Peyer's patch (tissue), 4 donors: ENCODE measurements around the gene TNRC6A.
"Not testable (repeated sequence)": the region's sequence is repeated elsewhere in the genome, so short reads cannot be mapped to it uniquely, and the experiment has no call there.

Experiments used
- POLR2A ChIP-seq, 2 donors: fragments of 450-650 bp; IDR thresholded peaks; one replicate each; pipeline ENCODE4 v1.5.1; 2017; ENCODE audit warnings: antibody characterized with exemption in 2 of 2, mild to moderate bottlenecking in 2 of 2, moderate library complexity in 2 of 2
- TF ChIP-seq, protein P1 (sequence below), 6 experiments: fragments of 450-650 bp in 4 of 6; fragments of 200-600 bp in 2 of 6; sonication (generic) in 1 of 6; IDR thresholded peaks; one replicate each; pipeline ENCODE4 v1.5.1; 2017 to 2019; ENCODE audit warnings: antibody characterized with exemption in 6 of 6, mild to moderate bottlenecking in 3 of 6, moderate library complexity in 1 of 6

DNA sequence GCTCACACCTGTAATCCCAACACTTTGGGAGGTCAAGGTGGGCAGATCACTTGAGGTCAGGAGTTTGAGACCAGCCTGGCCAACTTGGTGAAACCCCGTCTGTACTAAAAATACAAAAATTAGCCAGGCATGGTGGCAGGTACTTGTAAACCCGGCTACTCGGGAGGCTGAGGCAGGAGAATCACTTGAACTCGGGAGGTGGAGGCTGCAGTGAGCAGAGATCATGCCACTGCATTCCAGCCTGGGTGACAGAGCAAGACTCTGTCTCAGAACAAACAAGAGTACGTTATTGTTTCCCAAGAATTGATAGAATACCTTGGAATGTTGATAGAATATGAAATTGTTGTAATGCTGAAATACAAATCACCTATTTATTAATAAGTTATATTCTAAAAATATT, 20.4 kb downstream of the TNRC6A start:
- TF ChIP-seq, protein P1, sequence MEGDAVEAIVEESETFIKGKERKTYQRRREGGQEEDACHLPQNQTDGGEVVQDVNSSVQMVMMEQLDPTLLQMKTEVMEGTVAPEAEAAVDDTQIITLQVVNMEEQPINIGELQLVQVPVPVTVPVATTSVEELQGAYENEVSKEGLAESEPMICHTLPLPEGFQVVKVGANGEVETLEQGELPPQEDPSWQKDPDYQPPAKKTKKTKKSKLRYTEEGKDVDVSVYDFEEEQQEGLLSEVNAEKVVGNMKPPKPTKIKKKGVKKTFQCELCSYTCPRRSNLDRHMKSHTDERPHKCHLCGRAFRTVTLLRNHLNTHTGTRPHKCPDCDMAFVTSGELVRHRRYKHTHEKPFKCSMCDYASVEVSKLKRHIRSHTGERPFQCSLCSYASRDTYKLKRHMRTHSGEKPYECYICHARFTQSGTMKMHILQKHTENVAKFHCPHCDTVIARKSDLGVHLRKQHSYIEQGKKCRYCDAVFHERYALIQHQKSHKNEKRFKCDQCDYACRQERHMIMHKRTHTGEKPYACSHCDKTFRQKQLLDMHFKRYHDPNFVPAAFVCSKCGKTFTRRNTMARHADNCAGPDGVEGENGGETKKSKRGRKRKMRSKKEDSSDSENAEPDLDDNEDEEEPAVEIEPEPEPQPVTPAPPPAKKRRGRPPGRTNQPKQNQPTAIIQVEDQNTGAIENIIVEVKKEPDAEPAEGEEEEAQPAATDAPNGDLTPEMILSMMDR (IDR thresholded peaks at IDR 0.05): not testable (repeated sequence)
- TF ChIP-seq POLR2A (IDR thresholded peaks at IDR 0.05): not testable (repeated sequence)
